PC-9 (cell line): ENCODE results near the gene RELA. TPM values are rescaled to one million over a fixed set of nuclear protein-coding genes. Genes with fewer than 3 reads are reported as not detected.

Source experiments
- Bru-seq: library from RNA; stranded (reverse); fragments of 400-500 nt; gene quantifications from one replicate; lab custom pipeline; 2021; lab: Mats Ljungman, UMichigan
- BruChase-seq, 2 experiments: library from RNA; stranded (reverse); fragments of 400-500 nt; gene quantifications; one replicate each; lab custom pipeline; 2021; lab: Mats Ljungman, UMichigan
- BruUV-seq: library from RNA; stranded (reverse); fragments of 400-500 nt; replicated peaks from 2 replicates; lab custom pipeline; 2021; lab: Mats Ljungman, UMichigan
- CTCF ChIA-PET: fragments of 300-600 bp; sonication (Branson Sonifier 250); formaldehyde crosslinking; loops from one replicate; lab custom pipeline; 2022; ENCODE audit warnings: antibody characterized with exemption; lab: Charles Lee
- POLR2A ChIA-PET: fragments of 300-600 bp; sonication (Branson Sonifier 250); formaldehyde crosslinking; loops from one replicate; lab custom pipeline; 2022; ENCODE audit warnings: antibody characterized with exemption; ENCODE audit not compliant: unreplicated experiment; lab: Charles Lee
- DNase-seq, 2 experiments: peaks; one replicate each; pipeline versions ENCODE4 v3.0.0 to v3.0.0-alpha.2; 2015 to 2022; ENCODE audit warnings: mixed read lengths in 1 of 2
- H2AFZ ChIP-seq: fragments of 200-600 bp; sonication (generic); 2 replicates; pipeline ENCODE4 v1.8.1; 2017; ENCODE audit warnings: antibody characterized with exemption
- H3F3A ChIP-seq: fragments of 200-600 bp; sonication (generic); 2 replicates; pipeline ENCODE4 v1.8.1; 2017; ENCODE audit warnings: antibody characterized with exemption, mild to moderate bottlenecking, low read depth; ENCODE audit not compliant: insufficient read depth
- H3K27ac ChIP-seq: fragments of 200-600 bp; sonication (generic); 2 replicates; pipeline ENCODE4 v1.6.1; 2016; ENCODE audit warnings: mixed run types
- H3K27me3 ChIP-seq: fragments of 200-600 bp; sonication (generic); 2 replicates; pipeline ENCODE4 v1.6.1; 2016; ENCODE audit warnings: low read depth, mixed run types; ENCODE audit not compliant: insufficient read depth
- H3K36me3 ChIP-seq: fragments of 200-600 bp; sonication (generic); 2 replicates; pipeline ENCODE4 v1.6.1; 2016; ENCODE audit warnings: low read depth, mixed run types
- H3K4me1 ChIP-seq: fragments of 200-600 bp; sonication (generic); replicated peaks from 2 replicates; pipeline ENCODE4 v1.6.1; 2016; ENCODE audit warnings: mixed run types; ENCODE audit not compliant: insufficient read depth
- H3K4me2 ChIP-seq: fragments of 200-600 bp; sonication (generic); 2 replicates; pipeline ENCODE4 v1.6.1; 2017; ENCODE audit warnings: mixed run types
- H3K4me3 ChIP-seq: fragments of 200-600 bp; sonication (generic); 2 replicates; pipeline ENCODE4 v1.6.1; 2016; ENCODE audit warnings: mixed run types
- H3K79me2 ChIP-seq: fragments of 200-600 bp; sonication (generic); 2 replicates; pipeline ENCODE4 v1.6.1; 2017; ENCODE audit warnings: low read depth, mixed run types
- H3K9me2 ChIP-seq: fragments of 200-600 bp; sonication (generic); 2 replicates; pipeline ENCODE4 v1.8.1; 2017; ENCODE audit warnings: mild to moderate bottlenecking; ENCODE audit not compliant: insufficient read depth
- H3K9me3 ChIP-seq: fragments of 200-600 bp; sonication (generic); 2 replicates; pipeline ENCODE4 v1.8.1; 2016; ENCODE audit warnings: low read depth; ENCODE audit not compliant: insufficient read depth
- H4K20me1 ChIP-seq: fragments of 200-600 bp; sonication (generic); 2 replicates; pipeline ENCODE4 v1.8.1; 2017; ENCODE audit not compliant: insufficient read depth
- CTCF ChIP-seq: fragments of 200-600 bp; sonication (generic); conservative IDR thresholded peaks from 2 replicates; pipeline ENCODE4 v1.6.1; 2017; ENCODE audit warnings: mixed run types, antibody characterized with exemption, mild to moderate bottlenecking, moderate library complexity
- EZH2 ChIP-seq: fragments of 200-600 bp; sonication (generic); IDR thresholded peaks from 2 replicates; pipeline ENCODE4 v1.8.0; 2017; ENCODE audit warnings: antibody characterized with exemption, low read depth
- intact Hi-C: fragments of 100-400 bp; cut with micrococcal nuclease; formaldehyde crosslinking; loops from one replicate; pipeline ENCODE4 v1.10.0; 2022; ENCODE audit not compliant: unreplicated experiment
- long read RNA-seq: library from polyadenylated mRNA; stranded (forward); transcript quantifications from one replicate; pipeline ENCODE4 v2.0.0, GENCODE V29; 2022
- total RNA-seq: library from RNA; stranded (reverse); gene quantifications from 2 replicates; pipeline ENCODE4 v1.2.3, GENCODE V29; 2021

RELA gene
- total RNA-seq (59.5 and 86.8 TPM in 2 replicates), Bru-seq, nascent RNA (percentile 85 among the genes with signal in this experiment), BruChase-seq, experiment 1, labeled RNA remaining after a 2-hour chase (percentile 94 among the genes with signal in this experiment), BruChase-seq, experiment 2, labeled RNA remaining after a 6-hour chase (percentile 96 among the genes with signal in this experiment)
- long read RNA-seq, transcript RELA-202 (11 exons, 2,700 nt) = major isoform, 54 of 78 reads
- long read RNA-seq, partial matches to known transcripts = 13 of 78 reads
- long read RNA-seq, other reads (novel, unspliced or antisense) = 11 of 78 reads

GRCh38 chr11:65662799-65663638 lies at the start of gene RELA:
RELA (minus strand) TSS chr11:65662916; CDS start chr11:65662832, 84 bp downstream.
- POLR2A ChIA-PET = interaction anchor here (0.5 to 1.0 kb wide), 9 partner anchors 16 to 228 kb away, joined by 4 to 19 read pairs (median 5); partner anchors contain the start of genes CCDC85B and FIBP
- TSS peak; percentile 89 for BruUV-seq

GRCh38 chr11:65711785-65712632 lies 49.3 kb upstream of the RELA start, which contains the start of gene KAT5:
KAT5 (plus strand) TSS chr11:65712252; CDS start chr11:65712268, 16 bp downstream.
- Histone ChIP-seq H3K4me1 (peaks cover 13% of the 10 kb centered on the region), H3K79me2 (peaks cover 12% of the 10 kb centered on the region), H3K9me2 (no peaks in the 10 kb centered on the region), H3K4me3 (peak within 1 kb of the TSS; percentile 86), H3K36me3 (peaks cover 9% of the 10 kb centered on the region; the same call in 1 of the 2 replicates), H3K27ac (peak within 1 kb of the TSS; percentile 91), H2AFZ (peak within 1 kb of the TSS; percentile 91), H3F3A (peaks cover 22% of the 10 kb centered on the region; the same call in 1 of the 2 replicates), H3K9me3 (no peaks in the 10 kb centered on the region), H3K4me2 (peak within 1 kb of the TSS; percentile 82), H3K27me3 (no peaks in the 10 kb centered on the region), H4K20me1 (peaks cover 5% of the 10 kb centered on the region)
- TSS peak; percentile 22 for BruUV-seq
- DNase-seq = peak; percentile 96 to 99
- intact Hi-C loops = loop anchor here (1.0 to 5.0 kb wide), 8 partner anchors 68 to 277 kb away; partner anchors contain the start of genes AP5B1, FAM89B, FIBP and MAP3K11
- ChIA-PET POLR2A (interaction anchor here (0.6 to 1.3 kb wide), 21 partner anchors 8 to 869 kb away, joined by 3 to 37 read pairs (median 6); partner anchors contain the start of genes FIBP, MRPL49, RELA and RNASEH2C), CTCF (interaction anchor here (0.6 to 2.3 kb wide), 16 partner anchors 11 to 556 kb away, joined by 3 to 24 read pairs (median 8); partner anchors contain the start of genes AP5B1 and MUS81)
- TF ChIP-seq EZH2 = no peak
- TF ChIP-seq CTCF = peak; percentile 97

More at GRCh38 chr11:65662799-65663638, at the start of gene RELA:
- Histone ChIP-seq H3K4me3 (peak within 1 kb of the TSS; percentile 99), H3F3A (peaks cover 14% of the 10 kb centered on the region), H3K9me2 (no peaks in the 10 kb centered on the region), H3K4me2 (peak within 1 kb of the TSS; percentile 97), H3K4me1 (peaks cover 20% of the 10 kb centered on the region), H3K36me3 (peaks cover 29% of the 10 kb centered on the region), H4K20me1 (peaks cover 6% of the 10 kb centered on the region), H3K27ac (peak within 1 kb of the TSS; percentile 80), H3K79me2 (peaks cover 24% of the 10 kb centered on the region), H2AFZ (peak within 1 kb of the TSS; percentile 87), H3K27me3 (no peaks in the 10 kb centered on the region), H3K9me3 (no peaks in the 10 kb centered on the region)
- CTCF ChIA-PET = interaction anchor here (0.5 to 0.9 kb wide), 3 partner anchors 43 to 225 kb away, joined by 3 to 9 read pairs (median 8); partner anchors contain the start of gene FIBP
- intact Hi-C loops = loop anchor here (1.0 kb wide), 3 partner anchors 25 to 195 kb away; partner anchors contain the start of genes CFL1, PCNX3 and SIPA1
- DNase-seq = peak; percentile 76 to 98
- TF ChIP-seq EZH2 (no peak), CTCF (no peak)
